Right lobe of liver (tissue), 6 donors: ENCODE data around the gene PTPRD. TPM values are rescaled to one million over a fixed set of nuclear protein-coding genes. Genes with fewer than 3 reads are reported as not detected.

Experiments used
- ATAC-seq, 4 donors: fragments of 200-7000 bp; cut with Tn5 transposase; one replicate each; pipeline ENCODE4 v1.9.1; 2020; ENCODE audit warnings: mild to moderate bottlenecking in 4 of 4, moderate library complexity in 4 of 4
- DNase-seq, 3 donors: peaks; one replicate each; pipeline ENCODE4 v3.0.0-alpha.2; 2020
- H3K27ac ChIP-seq, 3 donors: fragments of 200-600 bp; one replicate each; pipeline ENCODE4 v1.8.0; 2022
- H3K27me3 ChIP-seq, 2 donors: fragments of 200-600 bp; one replicate each; pipeline ENCODE4 v1.8.0; 2022
- H3K36me3 ChIP-seq, 4 donors: fragments of 200-600 bp; sonication (generic) in 1 of 4; one replicate each; pipeline versions ENCODE4 v1.5.1 to v1.8.0; 2017 to 2022; ENCODE audit warnings: control low read depth in 1 of 4
- H3K4me1 ChIP-seq, 4 donors: fragments of 200-600 bp; sonication (generic) in 1 of 4; one replicate each; pipeline versions ENCODE4 v1.5.1 to v1.8.0; 2017 to 2022; ENCODE audit warnings: control low read depth in 1 of 4
- H3K4me3 ChIP-seq, 3 donors: fragments of 200-600 bp; one replicate each; pipeline ENCODE4 v1.8.0; 2022
- H3K9me3 ChIP-seq, 4 donors: fragments of 200-600 bp; sonication (generic) in 1 of 4; one replicate each; pipeline versions ENCODE4 v1.5.1 to v1.8.0; 2017 to 2022; ENCODE audit warnings: control low read depth in 1 of 4
- CTCF ChIP-seq, 4 donors: fragments of 200-600 bp in 3 of 4; fragments of 450-650 bp in 1 of 4; IDR thresholded peaks; one replicate each; pipeline versions ENCODE4 v1.5.1 to v1.8.0; 2016 to 2022; ENCODE audit warnings: antibody characterized with exemption in 4 of 4, mild to moderate bottlenecking in 2 of 4
- POLR2A ChIP-seq: fragments of 450-650 bp; IDR thresholded peaks from one replicate; pipeline ENCODE4 v1.6.1; 2017; ENCODE audit warnings: antibody characterized with exemption, mild to moderate bottlenecking
- WGBS: methylation state at CpG from one replicate; pipeline ENCODE4 v1.1.6; 2018; ENCODE audit warnings: low coverage, low lambda C conversion rate; ENCODE audit not compliant: insufficient coverage; ENCODE audit errors: missing lambda C conversion rate; 5-methylcytosine and 5-hydroxymethylcytosine counted together
- intact Hi-C, 2 donors: fragments of 100-400 bp; cut with DNase I; formaldehyde crosslinking; loops; one replicate each; pipeline versions ENCODE4 v1.11.2 to v1.14.1; 2022
- total RNA-seq, 6 experiments: library from RNA; depleted of rRNA in 2 of 6; stranded (reverse); fragments of >200 nt in 2 of 6; fragmentation: NEBNext Ultra II Directional in 3 of 6; extraction: Animal tissue kit (Norgen Biotek cat#: 25700) in 3 of 6; gene quantifications; one replicate each; pipeline versions ENCODE4 v1.1.0 to v1.2.4, GENCODE V29; 2016 to 2023
- donor health status: DM: no; HTN: yes; CAD: no.
- donor health status: DM: no; HTN: no; CAD: no.
- donor health status: DM: no; HTN: no; CAD: no.
- donor health status: DM: no; HTN: yes; CAD: no.
- donor health status: DM: no; HTN: yes; CAD: no.

PTPRD gene
- total RNA-seq, 6 experiments from 2014 or later = 5.4 to 29.8 (median 13.9) TPM

- H3K27ac ChIP-seq = no peak overlapping the region
- ATAC-seq (no peak), DNase-seq (no peak)
- no peaks in the 10 kb centered on the region for H3K9me3 ChIP-seq
- no peak overlapping the region for H3K4me3 ChIP-seq
- H3K36me3 ChIP-seq = no peaks in the 10 kb centered on the region
- intact Hi-C loops = no loop called here
- no peaks in the 10 kb centered on the region for H3K4me1 ChIP-seq
- 51% methylated on average over 2 of the region's 2 CpGs for WGBS
- TF ChIP-seq CTCF (IDR thresholded peaks at IDR 0.05) (no peak), POLR2A (no peak)
- no peaks in the 10 kb centered on the region for H3K27me3 ChIP-seq
Measured at GRCh38 chr9:8585036-8585435, 2027.8 kb downstream of the PTPRD start.

- 74% methylated on average over 2 of the region's 2 CpGs for WGBS
- H3K4me3 ChIP-seq = no peak overlapping the region
- H3K9me3 ChIP-seq = no peaks in the 10 kb centered on the region
- H3K36me3 ChIP-seq = no peaks in the 10 kb centered on the region
- H3K4me1 ChIP-seq = no peaks in the 10 kb centered on the region
- TF ChIP-seq CTCF (IDR thresholded peaks at IDR 0.05) (no peak), POLR2A (no peak)
- DNase-seq (no peak), ATAC-seq (no peak)
- H3K27me3 ChIP-seq = no peaks in the 10 kb centered on the region
- H3K27ac ChIP-seq = no peak overlapping the region
- intact Hi-C loops = no loop called here
Measured at GRCh38 chr9:8579661-8580060, 2033.1 kb downstream of the PTPRD start.

GRCh38 chr9:8576741-8577140 lies 2036.1 kb downstream of the PTPRD start:
- Histone ChIP-seq H3K9me3 (no peaks in the 10 kb centered on the region), H3K4me1 (no peaks in the 10 kb centered on the region), H3K27ac (no peak overlapping the region), H3K27me3 (no peaks in the 10 kb centered on the region), H3K4me3 (no peak overlapping the region), H3K36me3 (no peaks in the 10 kb centered on the region)
- intact Hi-C loops = no loop called here
- TF ChIP-seq POLR2A (no peak), CTCF (IDR thresholded peaks at IDR 0.05) (no peak)
- ATAC-seq (no peak), DNase-seq (no peak)

- Histone ChIP-seq H3K4me1 (no peaks in the 10 kb centered on the region), H3K36me3 (no peaks in the 10 kb centered on the region), H3K27ac (no peak overlapping the region), H3K9me3 (no peaks in the 10 kb centered on the region), H3K27me3 (no peaks in the 10 kb centered on the region), H3K4me3 (no peak overlapping the region)
- ATAC-seq (no peak), DNase-seq (no peak)
- intact Hi-C loops = no loop called here
- TF ChIP-seq POLR2A (no peak), CTCF (IDR thresholded peaks at IDR 0.05) (no peak)
- 93% methylated on average over 4 of the region's 4 CpGs for WGBS
Measured at GRCh38 chr9:8574846-8575245, 2038.0 kb downstream of the PTPRD start.

GRCh38 chr9:8572209-8572608 lies 2040.6 kb downstream of the PTPRD start:
- no peak overlapping the region for H3K27ac ChIP-seq
- DNase-seq = no peak
- no peaks in the 10 kb centered on the region for H3K36me3 ChIP-seq
- no peaks in the 10 kb centered on the region for H3K27me3 ChIP-seq
- no peak for ATAC-seq
- TF ChIP-seq POLR2A = no peak
- no peak for TF ChIP-seq CTCF (IDR thresholded peaks at IDR 0.05)
- intact Hi-C loops = no loop called here
- no peaks in the 10 kb centered on the region for H3K9me3 ChIP-seq
- H3K4me3 ChIP-seq = no peak overlapping the region
- no peaks in the 10 kb centered on the region for H3K4me1 ChIP-seq
